Retinal pigment epithelial cell (primary cell): ENCODE data around the gene GEN1.

Source experiments
- DNase-seq: peaks from one replicate; pipeline ENCODE4 v3.0.0-alpha.2; 2010; ENCODE audit warnings: low read depth
- H3K4me3 ChIP-seq: 2 replicates; pipeline ENCODE4 v1.5.1; 2011; ENCODE audit warnings: mild to moderate bottlenecking, low read length, control low read depth, moderate library complexity
- CTCF ChIP-seq: conservative IDR thresholded peaks from 2 replicates; pipeline ENCODE4 v1.5.1; 2011; ENCODE audit warnings: low read depth, low read length, control low read depth, inconsistent platforms

GEN1 gene

GRCh38 chr2:17781482-17781881 lies 27.5 kb downstream of the GEN1 start:
- no peak for DNase-seq
- H3K4me3 ChIP-seq, result no peak overlapping the region
- no peak for TF ChIP-seq CTCF

- TF ChIP-seq CTCF, result no peak
- no peak for DNase-seq
- no peak overlapping the region for H3K4me3 ChIP-seq
Measured at GRCh38 chr2:17786727-17787126, 32.8 kb downstream of the GEN1 start.

GRCh38 chr2:17788773-17789172 lies 34.8 kb downstream of the GEN1 start:
- TF ChIP-seq CTCF, result no peak
- no peak overlapping the region for H3K4me3 ChIP-seq
- no peak for DNase-seq

GRCh38 chr2:17790536-17790935 lies 36.6 kb downstream of the GEN1 start:
- TF ChIP-seq CTCF, result no peak
- no peak overlapping the region for H3K4me3 ChIP-seq
- DNase-seq, result no peak

- DNase-seq, result no peak
- TF ChIP-seq CTCF, result no peak
- H3K4me3 ChIP-seq, result no peak overlapping the region
Measured at GRCh38 chr2:17791121-17791816, 37.3 kb downstream of the GEN1 start.

GRCh38 chr2:17791817-17792130 lies 37.8 kb downstream of the GEN1 start:
- no peak for TF ChIP-seq CTCF
- no peak for DNase-seq
- no peak overlapping the region for H3K4me3 ChIP-seq

GRCh38 chr2:17792515-17792914 lies 38.6 kb downstream of the GEN1 start:
- no peak for TF ChIP-seq CTCF
- no peak overlapping the region for H3K4me3 ChIP-seq
- DNase-seq, result no peak
